T-helper 2 cell treated with Interferon-gamma antibody and Interleukin-4, amounts not matched to agents 100 ng/mL and 5 ng/mL, for 36 hours (primary cell): Measurements from ENCODE around the gene C19orf44. TPM values are rescaled to one million over a fixed set of nuclear protein-coding genes. Genes with fewer than 3 reads are reported as not detected.

Source experiments
- intact Hi-C: fragments of 100-400 bp; cut with micrococcal nuclease; formaldehyde crosslinking; loops from one replicate; pipeline ENCODE4 v1.15.1; 2023
- total RNA-seq: library from RNA; stranded (reverse); gene quantifications from 2 replicates; pipeline ENCODE4 v1.2.3, GENCODE V29; 2022

Gene C19orf44
- total RNA-seq, 1 donor from 2014 or later = 3.4 TPM

DNA sequence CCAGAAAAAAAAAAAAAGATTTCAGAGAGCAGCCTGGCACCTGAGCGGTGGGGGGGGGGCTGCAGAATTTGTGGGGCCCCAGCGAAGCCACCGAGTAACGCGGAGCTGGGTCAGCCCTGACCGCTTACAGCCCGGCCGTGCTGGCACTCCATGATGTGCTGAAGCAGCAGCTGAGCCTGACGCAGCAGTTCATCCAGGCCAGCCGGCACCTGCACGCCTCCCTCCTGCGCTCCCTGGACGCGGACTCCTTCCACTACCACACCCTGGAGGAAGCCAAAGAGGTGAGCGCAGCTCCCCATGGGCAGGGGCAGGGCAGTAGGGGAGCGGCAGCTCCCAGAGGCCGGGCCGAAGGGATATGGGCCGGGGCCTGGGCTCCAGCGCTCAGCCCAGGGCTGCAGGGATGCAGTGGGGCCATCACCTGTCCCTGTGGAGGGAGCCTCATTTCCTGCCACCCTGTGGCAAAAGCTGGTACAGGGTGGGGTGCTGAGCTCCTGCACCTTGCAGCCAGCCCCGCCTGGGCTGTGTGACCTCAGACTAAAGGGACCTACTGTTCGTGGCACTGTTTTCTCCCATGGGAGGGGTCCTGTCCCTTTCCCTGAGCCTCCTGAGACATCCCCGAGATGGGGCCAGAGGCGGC is 18.3 kb downstream of the C19orf44 start:
- intact Hi-C loops = no loop called here

DNA sequence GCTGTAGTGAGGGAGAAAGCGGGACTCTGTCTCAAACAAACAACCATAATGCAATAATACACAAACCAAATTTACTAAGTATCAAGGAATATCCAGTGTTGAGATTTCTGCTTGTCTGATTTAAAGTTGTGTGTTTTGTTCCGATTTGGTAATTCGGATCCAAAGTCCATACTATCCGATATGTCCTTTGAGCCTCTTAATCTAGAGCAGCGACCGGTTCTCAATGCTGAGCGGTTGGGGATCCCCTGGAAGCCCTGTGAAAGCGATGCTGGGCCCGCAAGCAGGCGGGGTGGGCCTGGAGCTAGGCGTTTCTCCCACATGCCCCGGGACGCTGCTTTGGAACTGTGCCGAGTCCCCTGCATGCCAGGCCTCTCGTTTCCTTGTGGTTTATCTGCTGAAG is 20.2 kb downstream of the C19orf44 start:
- intact Hi-C loops = no loop called here

DNA sequence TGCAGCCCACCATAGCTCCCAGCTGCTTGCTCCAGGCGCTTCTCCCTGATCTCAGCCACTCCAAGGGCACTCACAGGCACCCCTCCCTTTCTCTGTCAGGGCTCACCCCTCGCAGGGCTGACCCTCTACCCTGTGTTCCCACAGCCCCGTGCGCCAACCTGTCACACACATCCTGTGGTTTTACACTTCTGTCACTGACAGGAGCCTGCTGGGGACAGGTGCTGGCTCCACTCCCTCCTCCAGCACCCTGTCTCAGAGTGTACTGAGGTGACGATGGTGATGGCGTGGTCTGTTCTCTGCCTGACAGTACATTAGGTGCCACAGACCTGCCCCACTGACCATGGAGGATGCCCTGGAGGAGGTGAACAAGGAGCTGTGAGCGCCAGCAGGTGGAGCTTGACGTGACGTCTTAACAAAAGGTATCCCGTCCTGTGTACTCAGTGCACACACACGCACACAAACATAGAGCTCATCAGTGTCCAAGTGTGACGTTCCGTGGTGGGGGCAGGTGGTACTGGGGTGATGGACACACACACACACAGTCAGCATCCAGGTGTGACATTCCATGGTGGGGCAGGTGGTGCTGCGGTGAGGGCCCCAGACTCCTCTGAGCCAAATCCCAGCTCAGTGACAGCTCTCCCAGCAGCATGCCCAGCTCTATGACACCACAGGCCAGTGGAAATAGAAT is 20.9 kb downstream of the C19orf44 start:
- intact Hi-C loops = no loop called here

DNA sequence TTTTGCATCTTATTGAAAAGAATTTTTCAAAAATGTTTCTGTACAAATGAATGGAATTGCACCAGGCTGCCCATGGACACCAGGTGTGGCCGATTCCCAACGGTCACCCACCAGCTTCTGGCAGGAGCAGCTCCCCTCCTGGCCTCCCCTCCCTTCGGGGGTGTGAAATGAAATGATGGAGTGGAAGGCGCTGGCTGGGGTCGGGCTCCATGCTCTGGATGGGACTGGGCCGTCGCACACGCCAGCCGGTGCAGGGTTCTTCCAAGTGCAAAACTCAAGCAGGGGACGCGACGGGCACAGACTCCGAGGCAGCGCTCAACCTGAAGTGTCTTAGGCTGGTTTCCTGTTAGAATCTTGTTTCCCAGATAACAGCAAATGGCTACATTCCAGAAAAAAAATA is 21.9 kb downstream of the C19orf44 start:
- intact Hi-C loops = no loop called here

DNA sequence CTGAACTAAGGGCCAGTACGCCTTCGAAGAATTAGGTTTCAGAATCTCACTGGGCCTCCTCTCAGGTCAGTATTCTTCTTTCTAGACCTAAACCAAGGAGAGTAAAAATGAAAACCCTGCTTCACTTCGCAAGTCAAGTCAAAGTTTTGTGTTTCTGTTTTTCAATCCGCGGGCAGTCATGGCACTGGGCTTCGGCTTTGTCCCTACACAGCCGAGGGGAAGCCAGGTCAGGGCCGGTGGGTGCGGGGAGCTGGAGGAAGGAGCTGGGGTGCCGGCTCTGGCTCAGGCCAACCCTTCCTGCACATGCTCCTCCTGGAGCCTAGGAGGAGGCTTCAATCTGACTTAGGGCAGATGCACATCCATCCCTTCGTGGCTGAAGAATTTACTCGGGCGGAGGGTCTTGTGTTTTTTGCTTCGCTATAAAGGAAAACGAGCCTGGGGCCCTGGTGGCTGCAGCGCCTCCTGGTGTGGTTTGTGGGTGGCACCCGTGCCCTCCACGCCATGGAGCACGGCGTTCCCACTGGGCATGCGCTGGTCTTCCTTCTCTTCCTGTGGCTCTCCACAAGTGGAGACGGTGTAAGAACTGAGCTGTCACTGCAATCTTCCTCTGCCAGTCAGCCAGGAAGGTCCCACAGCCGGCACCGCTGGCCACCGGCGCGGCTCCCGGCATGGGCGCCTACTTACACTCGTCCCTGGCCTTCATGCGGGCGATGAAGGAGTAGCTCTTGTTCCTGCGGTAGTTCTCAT is 22.5 kb downstream of the C19orf44 start:
- intact Hi-C loops = no loop called here

DNA sequence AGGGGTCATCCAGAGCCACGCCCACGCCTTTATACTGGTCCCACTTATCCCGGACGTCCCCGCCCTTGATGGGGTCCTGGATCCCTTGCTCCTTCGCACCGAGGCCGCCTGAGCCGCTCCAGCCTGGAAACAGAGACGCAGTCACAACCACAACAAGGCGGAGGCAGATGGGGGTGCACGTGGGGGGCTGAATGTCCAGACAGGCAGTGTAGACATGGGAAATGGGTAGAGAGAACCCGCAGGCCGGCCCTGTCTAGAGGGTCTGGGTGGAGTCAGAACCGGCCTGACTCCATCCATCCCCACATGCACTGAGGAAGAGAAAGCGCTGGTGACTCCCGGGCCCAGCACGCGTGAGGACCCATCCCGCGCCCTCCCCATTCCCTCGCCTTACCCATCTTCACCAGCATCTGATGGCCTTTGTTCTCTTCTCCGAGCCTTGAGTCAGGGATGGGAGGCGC is 23.1 kb downstream of the C19orf44 start:
- intact Hi-C loops = no loop called here

DNA sequence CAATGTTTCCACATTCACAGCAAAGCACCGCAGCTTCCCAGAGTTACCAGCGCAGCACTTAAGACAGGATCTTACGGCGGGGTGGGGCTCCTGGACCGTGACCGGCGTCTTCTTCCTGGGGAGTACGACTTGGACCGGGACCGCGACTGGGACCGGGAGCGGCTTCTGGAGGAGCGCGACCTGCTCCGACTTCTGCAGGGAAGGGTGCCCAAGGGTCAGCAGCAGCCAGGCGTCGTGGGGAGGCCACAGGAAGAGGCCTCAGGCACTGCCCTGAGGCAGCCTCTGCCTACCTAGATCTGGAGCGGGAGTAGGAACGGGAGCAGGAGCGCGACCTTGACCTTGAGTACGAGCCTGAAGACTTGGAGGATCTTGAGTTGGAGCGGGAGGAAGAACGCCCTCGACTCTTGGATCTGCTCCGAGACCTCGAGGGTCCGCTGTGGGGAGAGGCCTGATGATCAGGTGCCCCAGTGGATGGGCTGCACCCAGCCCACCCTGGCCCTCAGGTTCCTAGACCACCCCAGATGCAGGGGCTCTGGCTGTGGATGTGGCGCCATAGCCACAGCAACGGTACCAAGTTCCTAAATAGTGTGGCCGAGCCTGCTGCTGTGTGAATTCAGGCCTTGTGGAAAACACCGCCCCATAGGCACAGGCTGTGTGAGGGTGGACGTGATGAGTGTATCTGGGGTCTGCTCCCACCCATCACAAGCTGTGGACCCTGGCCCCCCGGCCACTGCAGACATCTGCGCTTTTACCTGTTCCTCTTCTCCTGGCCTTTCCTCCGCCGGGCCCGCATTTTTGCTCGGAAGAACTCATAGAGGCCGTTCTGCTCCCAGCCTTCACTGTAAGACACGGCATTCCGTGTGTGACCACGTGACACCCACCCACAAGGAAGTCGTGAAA is 24.1 kb downstream of the C19orf44 start:
- intact Hi-C loops = no loop called here

DNA sequence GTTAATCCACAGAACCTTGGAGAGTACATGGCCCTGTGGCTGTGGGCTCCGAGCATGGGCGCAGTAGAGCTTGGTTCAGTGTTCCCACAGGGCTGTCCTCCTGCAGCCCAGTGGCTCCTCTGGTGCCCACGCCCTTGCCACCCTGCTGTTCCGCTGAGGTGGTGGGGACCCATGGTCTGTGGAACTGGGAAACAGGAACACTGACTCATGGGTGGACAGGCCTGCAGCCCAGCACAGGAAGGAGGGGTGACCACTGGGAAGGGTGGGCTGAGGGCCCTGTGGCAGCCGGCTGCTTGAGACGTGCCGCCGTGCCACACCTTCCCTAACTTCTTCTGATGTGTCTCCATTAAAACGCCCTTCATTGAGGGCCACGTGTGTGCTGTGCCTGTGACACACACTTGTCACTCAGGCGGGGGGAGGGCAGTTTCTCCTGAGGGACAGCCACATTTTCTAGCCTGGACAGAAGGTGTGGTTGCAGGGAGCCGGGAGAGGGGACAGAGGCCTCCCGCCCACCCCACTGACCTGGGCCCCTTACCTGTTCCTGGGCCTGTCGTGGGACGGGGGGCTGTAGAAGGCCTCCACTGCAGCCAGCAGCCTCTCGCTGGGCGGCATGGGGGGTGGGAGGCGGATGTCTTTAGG is 24.9 kb downstream of the C19orf44 start:
- intact Hi-C loops = no loop called here

DNA sequence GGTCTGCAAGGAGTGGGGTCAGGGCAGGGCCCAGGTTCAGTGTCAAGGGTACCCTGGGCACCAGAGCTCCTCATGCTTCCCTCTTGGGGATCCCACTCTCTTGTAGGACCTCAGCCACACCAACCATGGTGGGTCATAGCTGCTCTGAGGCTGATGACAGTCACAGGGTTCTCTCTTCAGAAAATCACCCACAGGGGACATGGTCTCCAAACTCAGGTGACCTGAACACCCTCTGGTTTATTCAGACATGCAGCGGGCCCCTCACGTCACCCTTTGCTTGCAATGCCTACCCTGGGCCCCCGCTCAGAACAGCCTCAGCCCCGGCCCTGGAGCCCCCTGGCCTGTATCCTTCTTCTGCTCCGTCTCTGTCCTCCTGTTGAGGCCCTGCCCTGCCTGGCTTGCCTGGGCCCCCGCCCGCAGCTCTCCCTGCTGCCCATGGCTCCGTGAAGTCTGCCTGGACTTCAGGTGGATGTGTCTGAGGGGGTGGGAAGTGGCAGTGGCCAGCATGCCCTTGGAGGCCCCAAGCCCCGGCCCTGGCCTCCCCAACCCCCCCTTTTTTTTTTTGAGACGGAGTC is 25.6 kb downstream of the C19orf44 start:
- intact Hi-C loops = no loop called here

DNA sequence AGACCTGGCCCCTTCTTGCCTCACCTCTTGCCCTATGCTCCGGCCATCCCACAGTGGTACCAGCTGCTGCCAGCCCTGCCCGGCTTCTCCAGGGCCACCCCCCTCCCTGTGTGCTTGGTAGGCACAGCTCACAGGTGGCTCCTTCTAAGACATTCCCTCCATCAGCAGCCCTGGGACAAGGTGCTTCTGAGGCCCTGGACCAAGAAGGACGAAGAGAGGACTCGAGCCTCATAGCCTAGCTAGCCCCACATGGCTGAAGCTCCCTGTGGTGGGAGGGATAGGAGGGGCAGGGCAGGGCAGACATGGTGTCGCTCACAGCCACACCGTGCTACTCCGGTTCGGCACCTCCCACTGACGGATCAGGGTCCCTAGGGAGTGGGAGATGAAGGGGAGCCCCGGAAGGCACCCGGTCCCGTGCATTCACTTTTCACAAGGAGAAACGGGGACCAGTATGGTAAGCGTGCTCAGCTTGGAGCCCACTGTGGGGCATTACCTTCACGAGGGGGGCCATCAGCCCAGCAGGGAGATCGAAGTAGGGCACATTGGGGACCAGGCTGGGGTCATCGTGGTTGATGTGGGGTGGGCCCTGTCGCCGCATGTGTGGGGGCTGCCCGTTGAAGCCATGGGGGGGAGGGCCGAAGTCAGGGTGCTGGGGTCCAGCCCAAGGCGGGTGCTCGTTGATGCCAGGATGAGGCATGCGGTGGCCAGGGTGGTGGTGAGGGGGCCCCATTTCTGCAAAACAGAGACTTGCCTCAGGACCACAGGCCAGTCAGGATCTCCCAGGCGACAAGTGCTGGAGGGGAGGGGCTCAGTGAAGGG is 26.6 kb downstream of the C19orf44 start:
- intact Hi-C loops = no loop called here

DNA sequence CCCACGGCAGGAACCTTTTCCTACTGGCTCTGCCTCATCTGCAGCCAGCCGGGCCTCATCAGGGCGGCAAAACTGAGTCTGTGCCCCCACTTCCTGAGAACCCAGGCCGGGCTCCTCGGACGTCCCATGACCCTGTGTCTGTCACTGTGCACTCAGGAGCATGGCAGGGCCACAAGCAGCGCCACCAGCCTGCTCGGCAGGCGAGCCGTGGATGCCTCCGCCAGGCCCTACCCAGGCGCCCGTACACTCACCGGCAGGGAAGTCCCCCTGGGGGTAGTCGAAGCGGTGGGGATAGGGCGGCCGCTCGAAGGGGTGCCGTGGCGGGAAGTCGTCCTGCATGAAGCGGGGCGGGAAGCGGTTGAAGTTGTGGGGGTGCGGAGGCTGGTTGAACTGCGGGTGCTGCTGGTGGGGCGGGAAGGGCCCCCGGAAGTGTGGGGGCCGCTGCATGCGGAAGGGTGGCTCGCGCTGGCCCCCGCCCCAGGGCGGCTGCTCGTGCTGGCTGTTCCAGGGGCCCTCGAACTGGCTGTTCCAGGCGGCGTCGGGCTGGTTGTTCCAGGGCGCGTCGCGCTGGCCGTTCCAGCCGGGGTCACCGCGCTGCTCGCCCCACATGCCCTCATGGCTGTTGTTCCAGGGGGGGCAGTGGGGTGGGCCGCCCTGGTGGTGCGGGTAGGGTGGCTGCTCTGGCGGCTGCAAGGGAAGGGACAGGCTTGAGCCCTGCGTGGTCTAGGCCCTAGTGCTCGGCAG is 29.0 kb downstream of the C19orf44 start:
- intact Hi-C loops = no loop called here

DNA sequence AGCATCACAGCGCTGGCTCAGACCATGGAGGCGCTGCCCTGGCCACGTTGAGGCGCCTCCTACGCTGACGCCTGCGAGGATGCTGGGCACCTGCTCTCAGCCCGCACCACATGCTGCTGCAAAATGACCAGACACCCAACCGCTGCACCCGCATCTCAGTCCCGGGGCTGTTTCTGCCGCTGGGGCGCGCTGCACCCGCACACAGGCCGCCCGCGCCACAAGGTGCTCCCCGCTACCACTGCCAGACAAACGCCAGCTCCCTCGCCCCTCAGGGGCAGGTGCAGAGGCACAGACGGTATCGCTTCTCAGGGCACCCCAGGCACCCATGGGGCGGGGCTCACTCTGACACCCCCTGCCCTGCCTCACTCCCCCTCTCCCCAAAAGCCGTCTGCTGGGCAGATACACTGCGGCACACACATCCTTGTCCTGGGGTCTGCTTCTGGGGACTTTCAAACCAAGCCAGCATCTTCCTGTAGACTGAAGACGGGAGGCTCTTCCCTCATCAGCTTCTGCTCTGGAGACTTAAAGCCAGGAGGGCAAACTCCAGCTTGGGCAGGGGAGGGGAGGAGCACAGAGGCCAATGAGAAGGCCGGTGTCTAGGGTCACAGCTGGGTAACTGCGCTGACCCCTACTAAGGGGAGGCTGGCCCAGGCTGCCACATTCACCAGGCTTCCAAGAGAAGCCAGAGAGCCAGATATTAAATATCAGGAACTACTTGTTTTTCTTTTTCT is 29.7 kb downstream of the C19orf44 start:
- intact Hi-C loops = no loop called here

DNA sequence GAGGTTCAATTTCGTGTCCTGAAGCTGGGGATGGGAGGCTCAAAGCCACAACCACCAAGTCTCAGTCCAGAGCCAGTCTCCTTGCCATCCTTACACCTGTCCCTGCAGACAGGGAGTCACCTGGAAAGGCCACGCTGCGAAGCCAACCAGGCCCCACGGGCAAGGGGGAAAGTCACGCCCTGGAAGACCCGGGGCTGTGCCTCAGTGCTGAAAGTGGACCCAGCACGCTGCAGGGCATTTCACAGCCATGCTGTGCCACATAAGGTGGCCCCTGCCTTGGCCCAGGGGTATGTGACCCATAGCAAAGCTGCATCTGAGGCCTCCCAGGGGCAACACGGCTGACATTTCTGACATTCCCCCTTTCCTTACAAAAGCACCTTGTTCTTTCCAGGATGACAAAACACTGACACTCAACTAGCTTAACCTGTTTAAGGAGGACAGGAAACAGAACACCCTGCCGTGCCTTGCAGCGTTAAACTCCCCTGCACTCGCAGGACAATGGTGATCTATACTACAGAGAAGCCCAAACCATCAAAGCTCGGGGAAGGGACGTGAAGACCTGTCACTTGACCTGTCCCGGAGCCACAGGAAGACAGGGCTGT is 31.2 kb downstream of the C19orf44 start:
- intact Hi-C loops = no loop called here

DNA sequence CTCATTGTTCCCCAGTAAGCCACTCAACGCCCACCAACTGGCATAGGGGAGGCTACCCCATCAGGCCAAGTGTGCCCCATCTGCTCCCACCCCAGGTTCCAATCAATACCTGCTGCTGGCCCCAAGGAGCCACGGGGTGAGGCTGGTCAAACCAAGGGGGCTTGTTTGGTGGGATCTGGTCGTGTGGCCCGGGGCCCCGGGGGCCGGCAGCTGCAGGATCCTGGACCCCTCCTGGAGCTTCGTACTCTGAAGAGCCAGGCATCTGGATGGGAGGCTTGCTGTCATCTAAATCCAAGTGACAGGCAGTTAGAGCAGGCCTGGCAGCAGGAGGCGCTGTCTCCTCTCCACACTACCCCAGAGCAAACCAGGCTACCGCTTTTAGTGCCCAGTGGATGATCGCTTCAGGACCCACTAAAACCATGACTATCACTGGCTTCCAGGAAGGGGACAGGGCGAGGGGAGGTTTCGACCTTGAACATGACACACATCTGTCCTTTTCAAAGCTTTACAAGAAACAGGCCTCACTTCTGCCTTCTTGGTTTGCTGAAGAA is 31.9 kb downstream of the C19orf44 start:
- intact Hi-C loops = no loop called here

DNA sequence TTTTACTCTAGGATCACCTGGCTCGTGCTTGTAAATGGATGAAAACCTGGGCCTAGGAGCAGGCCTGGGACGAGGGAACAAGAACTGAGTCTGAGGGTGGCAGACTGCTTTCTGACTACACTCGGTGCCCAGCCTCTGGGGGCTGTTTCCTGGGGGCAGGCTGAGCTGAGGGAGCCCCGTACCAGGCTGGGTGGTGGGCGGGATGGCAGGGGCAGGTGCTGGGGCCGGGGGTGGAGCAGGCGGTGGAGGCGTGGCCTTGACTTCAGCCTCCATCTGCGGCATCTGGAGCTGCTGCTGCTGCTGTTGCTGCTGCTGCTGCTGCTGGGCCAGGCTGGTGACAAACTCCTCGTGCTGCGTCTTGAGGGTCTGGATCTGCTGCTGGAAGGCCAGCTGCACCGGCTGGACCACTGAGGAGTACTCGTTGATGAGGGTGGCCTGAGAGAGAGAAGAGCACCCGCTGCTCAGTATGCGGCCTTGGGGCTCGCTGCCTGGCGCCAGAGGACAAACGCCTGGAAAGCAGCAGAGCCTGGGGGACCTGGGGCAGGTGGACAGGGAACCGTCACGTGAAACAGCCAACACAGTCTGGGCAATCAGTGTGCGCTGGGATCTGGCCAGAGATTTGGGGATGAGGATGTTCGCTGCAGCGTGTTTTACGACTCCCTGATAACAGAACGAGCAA is 33.4 kb downstream of the C19orf44 start:
- intact Hi-C loops = no loop called here

DNA sequence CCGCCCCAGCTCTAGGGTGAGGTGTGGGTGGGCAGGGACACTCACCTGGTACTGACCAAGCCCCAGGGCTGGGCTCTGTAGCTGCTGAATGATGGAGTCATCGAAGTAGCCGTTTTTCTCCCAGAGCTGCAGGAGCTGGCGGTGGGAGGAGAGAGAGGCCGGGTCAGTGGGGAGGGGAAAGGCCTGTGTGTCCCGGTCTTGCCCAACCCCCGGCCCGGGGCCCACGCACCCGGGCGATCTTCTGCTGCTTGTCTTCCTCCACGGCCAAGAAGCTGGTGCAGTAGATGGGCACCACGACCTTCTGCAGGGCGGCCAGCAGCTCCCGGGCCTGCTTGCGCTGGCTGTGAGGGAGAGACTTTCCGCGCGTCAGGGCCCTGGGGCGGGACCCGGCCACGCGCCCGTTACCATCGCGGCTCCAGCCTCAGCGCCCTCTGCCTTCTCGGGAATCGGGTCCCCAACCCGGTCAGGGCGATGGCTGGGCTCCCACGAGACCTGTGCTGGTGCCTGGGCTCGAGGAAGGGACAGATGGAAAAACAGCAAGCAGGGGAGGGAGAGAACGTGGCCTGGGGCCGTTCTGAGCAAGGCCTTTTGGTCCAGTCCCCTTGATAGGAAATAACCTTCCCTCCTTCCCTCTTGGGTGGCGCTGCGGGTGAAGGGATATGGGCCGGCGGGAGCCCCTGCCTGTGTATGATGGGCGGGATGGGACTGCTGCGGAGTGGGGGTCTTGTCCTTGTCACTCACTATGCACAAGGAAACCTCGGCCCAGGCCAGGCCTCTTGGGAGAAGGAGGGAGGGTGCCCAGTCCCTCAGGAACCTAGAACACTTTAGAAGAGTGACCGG is 34.6 kb downstream of the C19orf44 start:
- intact Hi-C loops = no loop called here
